SK-N-MC (cell line): ENCODE results near the gene DCAF8.

Source experiments
- EZH2 ChIP-seq: fragments of 200-600 bp; sonication (generic); IDR thresholded peaks from one replicate; pipeline ENCODE4 v1.6.1; 2017; ENCODE audit warnings: antibody characterized with exemption
- FOXP2 ChIP-seq: optimal IDR thresholded peaks from 2 replicates; pipeline ENCODE3; 2011; ENCODE audit warnings: mild to moderate bottlenecking, moderate library complexity; ENCODE audit not compliant: insufficient read depth; ENCODE audit errors: extremely low read length, control extremely low read depth
- POLR2AphosphoS5 ChIP-seq: IDR thresholded peaks from 2 replicates; pipeline ENCODE4 v1.6.1; 2012; ENCODE audit warnings: mild to moderate bottlenecking, low read depth, low read length, borderline replicate concordance

- TF ChIP-seq POLR2AphosphoS5 (no peak), EZH2 (no peak), FOXP2 (no peak)
Observed at GRCh38 chr1:160186246-160186645, 76.1 kb downstream of the DCAF8 start.
